HEK293 (cell line): ENCODE results near the gene LY6G5C.
A peak's percentile ranks its signal among the peaks of the same experiment; 100 is the strongest.

Experiments used
- BCL11B ChIP-seq: fragments of 450-650 bp; formaldehyde crosslinking; IDR thresholded peaks from 2 replicates; pipeline ENCODE4 v1.5.1; 2016; ENCODE audit warnings: low read depth, missing biosample characterization, missing genetic modification characterization
- FEZF1 ChIP-seq: fragments of 450-650 bp; formaldehyde crosslinking; IDR thresholded peaks from 2 replicates; pipeline ENCODE4 v1.5.1; 2016; ENCODE audit warnings: missing biosample characterization, missing genetic modification characterization
- GLI4 ChIP-seq: fragments of 450-650 bp; formaldehyde crosslinking; IDR thresholded peaks from 2 replicates; pipeline ENCODE4 v1.5.1; 2016; ENCODE audit warnings: missing biosample characterization, missing genetic modification characterization
- HOXC10 ChIP-seq: sonication (generic); formaldehyde crosslinking; IDR thresholded peaks from 2 replicates; pipeline ENCODE4 v1.8.1; 2023; ENCODE audit warnings: mild to moderate bottlenecking, missing genetic modification reagents
- IKZF3 ChIP-seq: fragments of 450-650 bp; IDR thresholded peaks from 2 replicates; pipeline ENCODE4 v1.5.0; 2018; ENCODE audit warnings: missing biosample characterization, mild to moderate bottlenecking, missing genetic modification characterization, moderate library complexity
- KLF8 ChIP-seq: fragments of 450-650 bp; formaldehyde crosslinking; IDR thresholded peaks from 2 replicates; pipeline ENCODE4 v1.5.1; 2016; ENCODE audit warnings: missing biosample characterization, missing genetic modification characterization
- MEIS1 ChIP-seq: sonication (generic); formaldehyde crosslinking; IDR thresholded peaks from 2 replicates; pipeline ENCODE4 v1.8.1; 2022; ENCODE audit warnings: missing genetic modification reagents, mild to moderate bottlenecking, borderline replicate concordance
- MZF1 ChIP-seq: fragments of 450-650 bp; formaldehyde crosslinking; IDR thresholded peaks from 2 replicates; pipeline ENCODE4 v1.5.1; 2017; ENCODE audit warnings: missing biosample characterization, missing genetic modification characterization, borderline replicate concordance
- YY2 ChIP-seq: fragments of 450-650 bp; formaldehyde crosslinking; IDR thresholded peaks from 2 replicates; pipeline ENCODE4 v1.5.1; 2016; ENCODE audit warnings: missing biosample characterization, missing genetic modification characterization
- ZFP41 ChIP-seq: fragments of 450-650 bp; formaldehyde crosslinking; IDR thresholded peaks from 2 replicates; pipeline ENCODE4 v1.5.1; 2016; ENCODE audit warnings: missing biosample characterization, missing genetic modification characterization, borderline replicate concordance
- ZNF10 ChIP-seq: fragments of 450-650 bp; formaldehyde crosslinking; IDR thresholded peaks from 2 replicates; pipeline ENCODE4 v1.5.1; 2017; ENCODE audit warnings: missing biosample characterization, missing genetic modification characterization
- ZNF132 ChIP-seq: fragments of 450-650 bp; formaldehyde crosslinking; IDR thresholded peaks from 2 replicates; pipeline ENCODE4 v1.5.1; 2017; ENCODE audit warnings: missing biosample characterization, missing genetic modification characterization, borderline replicate concordance
- ZNF155 ChIP-seq: fragments of 450-650 bp; formaldehyde crosslinking; IDR thresholded peaks from 2 replicates; pipeline ENCODE4 v1.5.1; 2016; ENCODE audit warnings: missing biosample characterization, missing genetic modification characterization
- ZNF202 ChIP-seq: fragments of 450-650 bp; formaldehyde crosslinking; IDR thresholded peaks from 2 replicates; pipeline ENCODE4 v1.5.1; 2016; ENCODE audit warnings: missing biosample characterization, missing genetic modification characterization, borderline replicate concordance
- ZNF223 ChIP-seq: fragments of 450-650 bp; formaldehyde crosslinking; IDR thresholded peaks from 2 replicates; pipeline ENCODE4 v1.5.1; 2016; ENCODE audit warnings: missing biosample characterization, missing genetic modification characterization
- ZNF292 ChIP-seq: fragments of 450-650 bp; formaldehyde crosslinking; IDR thresholded peaks from 2 replicates; pipeline ENCODE4 v1.5.1; 2016; ENCODE audit warnings: low read depth, missing biosample characterization, missing genetic modification characterization, borderline replicate concordance
- ZNF302 ChIP-seq: fragments of 450-650 bp; formaldehyde crosslinking; IDR thresholded peaks from 2 replicates; pipeline ENCODE4 v1.5.1; 2016; ENCODE audit warnings: missing biosample characterization, missing genetic modification characterization, low read depth
- ZNF324 ChIP-seq: fragments of 450-650 bp; formaldehyde crosslinking; IDR thresholded peaks from 2 replicates; pipeline ENCODE4 v1.5.1; 2016; ENCODE audit warnings: missing biosample characterization, missing genetic modification characterization
- ZNF335 ChIP-seq: fragments of 450-650 bp; formaldehyde crosslinking; conservative IDR thresholded peaks from 2 replicates; pipeline ENCODE4 v1.5.1; 2016; ENCODE audit warnings: missing biosample characterization, missing genetic modification characterization
- ZNF416 ChIP-seq: fragments of 450-650 bp; formaldehyde crosslinking; IDR thresholded peaks from 2 replicates; pipeline ENCODE4 v1.5.1; 2016; ENCODE audit warnings: missing biosample characterization, missing genetic modification characterization
- ZNF423 ChIP-seq: fragments of 450-650 bp; formaldehyde crosslinking; IDR thresholded peaks from 2 replicates; pipeline ENCODE4 v1.5.1; 2016; ENCODE audit warnings: missing biosample characterization, missing genetic modification characterization
- ZNF473 ChIP-seq: fragments of 450-650 bp; formaldehyde crosslinking; IDR thresholded peaks from 2 replicates; pipeline ENCODE4 v1.5.1; 2017; ENCODE audit warnings: missing biosample characterization, missing genetic modification characterization
- ZNF596 ChIP-seq: fragments of 450-650 bp; IDR thresholded peaks from 2 replicates; pipeline ENCODE4 v1.5.0; 2018; ENCODE audit warnings: missing biosample characterization, mild to moderate bottlenecking, missing genetic modification characterization, moderate library complexity
- ZNF621 ChIP-seq: fragments of 450-650 bp; formaldehyde crosslinking; IDR thresholded peaks from 2 replicates; pipeline ENCODE4 v1.5.1; 2017; ENCODE audit warnings: missing biosample characterization, missing genetic modification characterization
- ZNF701 ChIP-seq: fragments of 450-650 bp; formaldehyde crosslinking; IDR thresholded peaks from 2 replicates; pipeline ENCODE4 v1.5.1; 2016; ENCODE audit warnings: missing biosample characterization, missing genetic modification characterization
- ZNF747 ChIP-seq: fragments of 450-650 bp; formaldehyde crosslinking; IDR thresholded peaks from 2 replicates; pipeline ENCODE4 v1.5.1; 2016; ENCODE audit warnings: missing biosample characterization, missing genetic modification characterization
- ZNF76 ChIP-seq: fragments of 450-650 bp; formaldehyde crosslinking; IDR thresholded peaks from 2 replicates; pipeline ENCODE4; 2016; ENCODE audit warnings: low read depth, missing biosample characterization, missing genetic modification characterization, borderline replicate concordance
- ZSCAN30 ChIP-seq: fragments of 450-650 bp; IDR thresholded peaks from 2 replicates; pipeline ENCODE4 v1.5.1; 2018; ENCODE audit warnings: missing biosample characterization, mild to moderate bottlenecking, missing genetic modification characterization, moderate library complexity
- ZSCAN5A ChIP-seq: fragments of 450-650 bp; formaldehyde crosslinking; IDR thresholded peaks from 2 replicates; pipeline ENCODE4 v1.5.1; 2016; ENCODE audit warnings: missing biosample characterization, missing genetic modification characterization
- TF ChIP-seq, protein P1 (sequence below): fragments of 450-650 bp; formaldehyde crosslinking; IDR thresholded peaks from 2 replicates; pipeline ENCODE4 v1.5.1; 2017; ENCODE audit warnings: missing biosample characterization, missing genetic modification characterization
- TF ChIP-seq, protein P2 (sequence below): fragments of 450-650 bp; formaldehyde crosslinking; IDR thresholded peaks from 2 replicates; pipeline ENCODE4 v1.5.1; 2016; ENCODE audit warnings: missing biosample characterization, missing genetic modification characterization
- TF ChIP-seq, protein P3 (sequence below): fragments of 450-650 bp; formaldehyde crosslinking; IDR thresholded peaks from 2 replicates; pipeline ENCODE4 v1.5.1; 2016; ENCODE audit warnings: missing biosample characterization, missing genetic modification characterization
- TF ChIP-seq, protein P4 (sequence below): fragments of 450-650 bp; formaldehyde crosslinking; IDR thresholded peaks from 2 replicates; pipeline ENCODE4 v1.5.1; 2016; ENCODE audit warnings: missing biosample characterization, missing genetic modification characterization, borderline replicate concordance

The LY6G5C gene

DNA sequence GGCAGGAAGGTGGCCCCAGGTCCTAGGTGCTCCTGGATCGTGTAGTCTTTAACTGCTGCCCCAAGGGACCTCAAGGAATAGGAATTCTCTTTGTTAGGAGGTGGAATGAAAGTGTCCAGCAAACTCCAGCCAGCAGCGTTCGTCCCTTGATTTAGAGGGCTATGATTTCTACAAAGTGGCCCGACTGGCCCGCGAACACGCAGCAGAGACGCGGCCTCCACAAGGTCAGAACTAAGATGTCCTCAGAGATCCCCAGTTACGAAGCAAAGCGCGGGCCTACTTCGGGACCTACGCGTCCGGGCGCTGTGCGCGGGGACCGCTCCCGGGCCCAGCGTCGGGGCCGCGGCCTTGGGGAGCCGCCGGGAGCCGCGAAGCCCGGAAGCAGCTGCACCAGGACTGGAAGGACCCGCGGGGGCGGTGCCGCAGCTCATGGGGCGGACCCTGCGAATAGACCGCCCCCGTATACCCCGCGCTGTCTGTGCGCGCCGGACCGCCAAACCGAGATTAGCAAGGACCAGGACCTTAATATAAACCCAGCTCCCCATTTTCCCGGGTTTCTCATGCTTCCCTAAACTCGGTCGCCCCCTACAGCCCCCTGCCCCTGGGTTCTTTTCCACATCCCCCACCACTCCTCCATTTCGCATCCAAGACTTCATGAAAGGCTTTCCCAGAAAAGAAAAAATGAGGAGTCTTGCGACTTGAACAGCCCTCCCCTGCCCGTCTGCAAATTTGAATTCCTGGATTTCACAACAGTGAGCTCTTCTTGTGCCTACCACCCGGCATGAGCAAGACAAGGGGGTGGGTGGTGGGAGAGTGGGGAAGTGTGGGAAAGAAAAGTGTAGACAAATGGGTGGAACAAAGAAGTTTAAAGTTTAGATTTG lies 20.2 kb downstream of the LY6G5C start, which contains the start of gene C6orf47 (continued):
- TF ChIP-seq ZNF202 (tag by site-specific recombination): no peak
- TF ChIP-seq, protein P1, sequence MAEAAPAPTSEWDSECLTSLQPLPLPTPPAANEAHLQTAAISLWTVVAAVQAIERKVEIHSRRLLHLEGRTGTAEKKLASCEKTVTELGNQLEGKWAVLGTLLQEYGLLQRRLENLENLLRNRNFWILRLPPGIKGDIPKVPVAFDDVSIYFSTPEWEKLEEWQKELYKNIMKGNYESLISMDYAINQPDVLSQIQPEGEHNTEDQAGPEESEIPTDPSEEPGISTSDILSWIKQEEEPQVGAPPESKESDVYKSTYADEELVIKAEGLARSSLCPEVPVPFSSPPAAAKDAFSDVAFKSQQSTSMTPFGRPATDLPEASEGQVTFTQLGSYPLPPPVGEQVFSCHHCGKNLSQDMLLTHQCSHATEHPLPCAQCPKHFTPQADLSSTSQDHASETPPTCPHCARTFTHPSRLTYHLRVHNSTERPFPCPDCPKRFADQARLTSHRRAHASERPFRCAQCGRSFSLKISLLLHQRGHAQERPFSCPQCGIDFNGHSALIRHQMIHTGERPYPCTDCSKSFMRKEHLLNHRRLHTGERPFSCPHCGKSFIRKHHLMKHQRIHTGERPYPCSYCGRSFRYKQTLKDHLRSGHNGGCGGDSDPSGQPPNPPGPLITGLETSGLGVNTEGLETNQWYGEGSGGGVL (tag by site-specific recombination): no peak; the same call in 1 of the 2 replicates
- 0 out of 2 replicates have a peak, but pooled peaks have one; percentile 24 for TF ChIP-seq GLI4 (tag by site-specific recombination)
- no peak for TF ChIP-seq YY2
- no peak for TF ChIP-seq HOXC10 (CRISPR knock-in tag)
- TF ChIP-seq ZNF621 (tag by site-specific recombination): no peak
- peak; percentile 60 for TF ChIP-seq KLF8 (tag by site-specific recombination)
- TF ChIP-seq ZSCAN30 (tag by site-specific recombination): peak; percentile 96
- TF ChIP-seq ZNF155 (tag by site-specific recombination): no peak
- no peak for TF ChIP-seq FEZF1 (tag by site-specific recombination)
- TF ChIP-seq, protein P2, sequence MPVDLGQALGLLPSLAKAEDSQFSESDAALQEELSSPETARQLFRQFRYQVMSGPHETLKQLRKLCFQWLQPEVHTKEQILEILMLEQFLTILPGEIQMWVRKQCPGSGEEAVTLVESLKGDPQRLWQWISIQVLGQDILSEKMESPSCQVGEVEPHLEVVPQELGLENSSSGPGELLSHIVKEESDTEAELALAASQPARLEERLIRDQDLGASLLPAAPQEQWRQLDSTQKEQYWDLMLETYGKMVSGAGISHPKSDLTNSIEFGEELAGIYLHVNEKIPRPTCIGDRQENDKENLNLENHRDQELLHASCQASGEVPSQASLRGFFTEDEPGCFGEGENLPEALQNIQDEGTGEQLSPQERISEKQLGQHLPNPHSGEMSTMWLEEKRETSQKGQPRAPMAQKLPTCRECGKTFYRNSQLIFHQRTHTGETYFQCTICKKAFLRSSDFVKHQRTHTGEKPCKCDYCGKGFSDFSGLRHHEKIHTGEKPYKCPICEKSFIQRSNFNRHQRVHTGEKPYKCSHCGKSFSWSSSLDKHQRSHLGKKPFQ (tag by site-specific recombination): no peak
- no peak for TF ChIP-seq ZNF223 (tag by site-specific recombination)
- no peak for TF ChIP-seq ZNF416 (tag by site-specific recombination)
- TF ChIP-seq IKZF3 (tag by site-specific recombination): peak; percentile 59
- TF ChIP-seq ZNF701 (tag by site-specific recombination): no peak
- TF ChIP-seq, protein P3, sequence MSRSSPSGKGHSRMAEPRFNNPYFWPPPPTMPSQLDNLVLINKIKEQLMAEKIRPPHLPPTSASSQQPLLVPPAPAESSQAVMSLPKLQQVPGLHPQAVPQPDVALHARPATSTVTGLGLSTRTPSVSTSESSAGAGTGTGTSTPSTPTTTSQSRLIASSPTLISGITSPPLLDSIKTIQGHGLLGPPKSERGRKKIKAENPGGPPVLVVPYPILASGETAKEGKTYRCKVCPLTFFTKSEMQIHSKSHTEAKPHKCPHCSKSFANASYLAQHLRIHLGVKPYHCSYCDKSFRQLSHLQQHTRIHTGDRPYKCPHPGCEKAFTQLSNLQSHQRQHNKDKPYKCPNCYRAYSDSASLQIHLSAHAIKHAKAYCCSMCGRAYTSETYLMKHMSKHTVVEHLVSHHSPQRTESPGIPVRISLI: no peak
- no peak for TF ChIP-seq ZSCAN5A
- TF ChIP-seq ZFP41 (tag by site-specific recombination): no peak
- no peak for TF ChIP-seq ZNF747 (tag by site-specific recombination)
- TF ChIP-seq, protein P4, sequence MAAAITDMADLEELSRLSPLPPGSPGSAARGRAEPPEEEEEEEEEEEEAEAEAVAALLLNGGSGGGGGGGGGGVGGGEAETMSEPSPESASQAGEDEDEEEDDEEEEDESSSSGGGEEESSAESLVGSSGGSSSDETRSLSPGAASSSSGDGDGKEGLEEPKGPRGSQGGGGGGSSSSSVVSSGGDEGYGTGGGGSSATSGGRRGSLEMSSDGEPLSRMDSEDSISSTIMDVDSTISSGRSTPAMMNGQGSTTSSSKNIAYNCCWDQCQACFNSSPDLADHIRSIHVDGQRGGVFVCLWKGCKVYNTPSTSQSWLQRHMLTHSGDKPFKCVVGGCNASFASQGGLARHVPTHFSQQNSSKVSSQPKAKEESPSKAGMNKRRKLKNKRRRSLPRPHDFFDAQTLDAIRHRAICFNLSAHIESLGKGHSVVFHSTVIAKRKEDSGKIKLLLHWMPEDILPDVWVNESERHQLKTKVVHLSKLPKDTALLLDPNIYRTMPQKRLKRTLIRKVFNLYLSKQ (tag by site-specific recombination): no peak
- 0 out of 2 replicates have a peak, but pooled peaks have one; percentile 7 for TF ChIP-seq BCL11B (tag by site-specific recombination)
- TF ChIP-seq ZNF473 (tag by site-specific recombination): no peak
- no peak; the same call in 1 of the 2 replicates for TF ChIP-seq ZNF76 (tag by site-specific recombination)
- 0 out of 2 replicates have a peak, but pooled peaks have one; percentile 31 for TF ChIP-seq ZNF10 (tag by site-specific recombination)
- no peak for TF ChIP-seq ZNF423 (tag by site-specific recombination)
- TF ChIP-seq ZNF335 (tag by site-specific recombination): peak; percentile 80
- 0 out of 2 replicates have a peak, but pooled peaks have one; percentile 25 for TF ChIP-seq ZNF596 (tag by site-specific recombination)
- no peak for TF ChIP-seq MEIS1 (CRISPR knock-in tag)
- 0 out of 2 replicates have a peak, but pooled peaks have one; percentile 17 for TF ChIP-seq ZNF324 (tag by site-specific recombination)
- no peak for TF ChIP-seq ZNF302 (tag by site-specific recombination)
- TF ChIP-seq MZF1 (tag by site-specific recombination): peak; percentile 75; the same call in 1 of the 2 replicates
- no peak for TF ChIP-seq ZNF292 (tag by site-specific recombination)
- TF ChIP-seq ZNF132 (tag by site-specific recombination): no peak
